KBM-7 (cell line): ENCODE results near the gene CDH19.

Experiments used
- DNase-seq: peaks from one replicate; pipeline ENCODE4 v3.0.0-alpha.2; 2015
- in situ Hi-C: fragments of 300-500 bp; cut with MboI; formaldehyde crosslinking; loops from 2 replicates; pipeline ENCODE4 v1.14.3; 2020; ENCODE audit warnings: low sequenced_read_pairs, low pct_unique_long_range_greater_than_20kb, mixed read lengths

The CDH19 gene, protein sequence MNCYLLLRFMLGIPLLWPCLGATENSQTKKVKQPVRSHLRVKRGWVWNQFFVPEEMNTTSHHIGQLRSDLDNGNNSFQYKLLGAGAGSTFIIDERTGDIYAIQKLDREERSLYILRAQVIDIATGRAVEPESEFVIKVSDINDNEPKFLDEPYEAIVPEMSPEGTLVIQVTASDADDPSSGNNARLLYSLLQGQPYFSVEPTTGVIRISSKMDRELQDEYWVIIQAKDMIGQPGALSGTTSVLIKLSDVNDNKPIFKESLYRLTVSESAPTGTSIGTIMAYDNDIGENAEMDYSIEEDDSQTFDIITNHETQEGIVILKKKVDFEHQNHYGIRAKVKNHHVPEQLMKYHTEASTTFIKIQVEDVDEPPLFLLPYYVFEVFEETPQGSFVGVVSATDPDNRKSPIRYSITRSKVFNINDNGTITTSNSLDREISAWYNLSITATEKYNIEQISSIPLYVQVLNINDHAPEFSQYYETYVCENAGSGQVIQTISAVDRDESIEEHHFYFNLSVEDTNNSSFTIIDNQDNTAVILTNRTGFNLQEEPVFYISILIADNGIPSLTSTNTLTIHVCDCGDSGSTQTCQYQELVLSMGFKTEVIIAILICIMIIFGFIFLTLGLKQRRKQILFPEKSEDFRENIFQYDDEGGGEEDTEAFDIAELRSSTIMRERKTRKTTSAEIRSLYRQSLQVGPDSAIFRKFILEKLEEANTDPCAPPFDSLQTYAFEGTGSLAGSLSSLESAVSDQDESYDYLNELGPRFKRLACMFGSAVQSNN

DNA sequence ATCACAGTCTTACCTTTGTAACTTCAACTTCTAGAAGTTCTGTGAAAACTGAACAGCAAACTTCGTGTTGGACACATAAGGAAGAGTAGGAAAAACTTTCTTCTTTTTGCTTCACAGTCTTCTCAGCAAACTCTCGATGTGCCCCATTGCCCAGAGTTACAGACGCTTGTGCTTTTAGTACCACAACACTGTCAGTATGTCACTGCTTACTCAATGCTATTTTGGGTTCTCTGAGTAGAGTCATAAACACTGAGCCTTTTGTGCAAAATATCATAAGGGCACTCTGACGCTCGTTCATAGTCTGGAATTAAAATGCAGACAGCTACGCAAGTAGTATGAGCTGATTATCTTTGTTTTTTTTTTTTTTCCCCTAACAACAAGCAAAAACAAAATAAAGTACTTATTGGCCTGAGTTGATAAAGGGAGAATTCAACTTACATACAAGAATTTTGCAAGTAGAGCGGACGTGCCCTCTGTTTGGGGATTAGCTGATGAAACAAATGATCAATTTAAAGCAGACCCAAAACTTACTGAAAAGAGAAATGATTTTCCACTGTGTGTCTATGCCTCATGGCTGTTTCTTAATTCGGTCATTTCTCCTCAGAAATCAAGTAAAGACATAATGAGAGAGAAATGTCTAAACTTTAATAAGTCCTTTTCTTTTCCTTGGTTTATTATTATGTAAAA lies at the start of gene CDH19:
Gene CDH19 (minus strand): TSS at position 150 of the 687 bp plus-strand sequence. CDS start 31,886 bp downstream, outside the sequence.
- no peak for DNase-seq

DNA sequence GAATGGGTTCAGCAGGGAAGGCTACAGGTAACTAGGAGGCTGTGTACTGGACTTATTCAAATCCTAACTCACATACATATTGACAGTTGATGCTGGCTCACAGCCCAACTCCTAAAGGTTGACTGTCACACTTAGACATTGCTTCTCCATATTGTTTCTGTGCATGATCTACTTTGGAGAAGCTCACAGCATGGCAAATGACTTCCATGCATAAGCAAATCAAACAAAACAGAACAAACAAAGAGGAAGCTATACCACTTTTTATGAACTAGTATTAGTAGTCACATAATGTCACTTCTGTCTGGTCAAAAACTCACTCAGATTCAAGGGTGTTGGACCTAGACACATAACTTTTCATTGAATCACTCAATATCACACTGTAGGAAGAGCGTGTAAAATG lies 43.8 kb upstream of the CDH19 start:
- no peak for DNase-seq
- in situ Hi-C loops, result no loop called here

More for the DNA sequence above, at the start of gene CDH19:
- in situ Hi-C loops, result no loop called here

DNA sequence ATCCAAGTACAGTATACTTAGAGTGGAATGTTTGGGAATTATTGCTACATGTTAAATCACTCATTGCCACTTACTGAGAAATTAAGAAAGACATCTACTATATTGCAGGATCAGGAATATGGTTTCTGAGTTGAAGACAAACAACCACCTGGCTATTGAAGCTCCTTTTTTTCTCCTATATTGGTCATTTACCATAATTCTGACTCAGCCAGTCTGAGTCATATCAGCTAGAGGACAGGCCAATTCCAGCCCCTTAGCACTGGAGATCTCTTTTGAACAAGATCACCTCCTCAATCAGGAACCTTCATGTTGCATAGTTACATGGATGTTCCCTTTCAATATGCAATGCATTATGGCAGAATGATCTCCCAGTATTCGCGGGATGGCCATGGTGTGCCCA lies 42.7 kb upstream of the CDH19 start:
- DNase-seq, result no peak

DNA sequence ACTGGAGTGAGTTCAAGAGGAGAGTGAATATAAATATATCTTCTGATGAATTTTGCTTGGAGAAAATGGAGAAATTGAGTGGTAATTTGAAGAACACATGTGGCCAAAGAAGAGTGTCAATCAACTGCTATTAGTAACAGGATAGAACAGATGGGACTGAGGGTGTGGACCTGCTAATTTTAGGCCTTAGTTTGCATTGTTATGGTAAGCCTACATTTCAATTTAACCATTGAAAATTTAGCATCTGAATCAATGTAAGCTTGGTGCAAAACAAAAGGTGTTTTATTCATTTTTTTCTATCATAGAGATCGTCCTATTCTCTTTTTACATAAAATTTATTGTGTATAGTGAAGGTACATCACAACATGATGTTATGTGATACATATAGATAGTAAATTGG lies 42.1 kb upstream of the CDH19 start:
- in situ Hi-C loops, result no loop called here
- DNase-seq, result no peak

More for the DNA sequence above, 42.7 kb upstream of the CDH19 start:
- in situ Hi-C loops, result no loop called here

DNA sequence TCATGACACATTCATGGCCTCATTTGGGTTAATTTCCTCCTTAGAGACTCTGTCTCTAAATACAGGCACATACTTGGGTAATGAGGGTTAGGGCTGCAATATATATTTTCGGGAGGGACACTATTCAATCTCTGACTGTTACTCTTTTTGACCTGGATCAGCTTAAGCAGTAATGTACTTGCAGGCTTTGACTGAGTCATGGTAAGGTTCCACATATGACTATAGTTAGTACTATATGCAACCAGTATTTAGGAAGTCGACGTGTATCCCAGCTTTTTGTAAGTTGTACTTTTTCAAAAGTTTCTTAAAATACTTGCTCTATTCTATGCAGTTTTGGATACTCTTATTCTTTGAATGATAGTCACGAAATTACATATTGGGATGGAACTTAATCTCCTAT lies 37.2 kb upstream of the CDH19 start:
- in situ Hi-C loops, result no loop called here
- DNase-seq, result no peak

DNA sequence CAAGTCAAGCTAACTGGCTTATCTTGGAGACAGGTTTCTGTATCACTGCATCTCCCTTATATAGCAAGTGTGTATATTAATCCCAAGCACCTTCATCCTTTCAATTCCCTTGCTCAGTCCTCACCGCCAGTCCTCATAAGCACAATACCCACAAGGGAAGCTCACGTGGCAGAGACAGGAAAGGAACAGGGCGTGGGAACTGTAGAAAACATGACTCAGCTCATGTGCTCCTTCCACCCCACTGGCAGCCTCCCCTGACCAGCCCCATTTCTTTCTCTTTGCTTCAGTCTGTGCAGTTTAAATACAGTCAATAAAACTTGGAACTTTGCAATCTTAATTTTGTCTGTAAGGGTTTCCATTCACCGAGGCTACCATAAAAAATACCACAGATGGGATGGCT lies 36.5 kb upstream of the CDH19 start:
- DNase-seq, result no peak
- in situ Hi-C loops, result no loop called here

DNA sequence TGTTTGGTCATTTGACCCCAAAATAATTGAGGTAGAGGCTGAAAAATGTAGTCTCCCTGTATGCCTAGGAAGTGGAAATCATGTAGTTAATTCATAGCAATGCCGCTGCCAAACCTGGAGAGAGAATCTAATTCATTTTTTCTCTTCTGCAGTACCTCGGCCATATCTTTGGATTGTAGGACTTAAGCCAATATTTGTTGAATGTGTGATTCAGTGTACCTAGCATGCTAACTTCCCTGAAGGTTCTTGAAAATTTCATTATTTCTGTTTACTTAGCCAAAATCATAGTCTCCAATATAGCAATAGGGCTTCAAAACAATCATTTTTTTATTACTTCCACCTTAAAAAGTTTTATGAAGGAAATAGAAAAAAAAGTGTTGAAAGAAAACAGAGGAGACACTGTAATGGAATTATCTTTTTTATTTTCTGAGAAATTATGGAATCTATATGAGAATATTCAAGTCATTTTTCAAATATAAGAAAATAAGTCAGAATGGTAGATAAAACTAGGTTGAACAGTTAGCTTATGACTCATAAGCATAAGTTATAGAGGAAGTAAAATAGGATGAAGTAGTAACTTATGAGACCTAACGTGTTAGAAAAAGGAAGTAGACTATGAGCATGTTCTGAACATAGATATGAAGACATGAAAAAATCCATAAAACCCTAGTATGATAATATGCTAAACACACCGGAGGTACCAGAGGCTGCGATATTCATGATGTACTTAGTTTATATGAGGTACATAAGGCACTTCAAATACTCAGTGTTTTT lies 35.2 kb upstream of the CDH19 start:
- DNase-seq, result no peak
- in situ Hi-C loops, result no loop called here

DNA sequence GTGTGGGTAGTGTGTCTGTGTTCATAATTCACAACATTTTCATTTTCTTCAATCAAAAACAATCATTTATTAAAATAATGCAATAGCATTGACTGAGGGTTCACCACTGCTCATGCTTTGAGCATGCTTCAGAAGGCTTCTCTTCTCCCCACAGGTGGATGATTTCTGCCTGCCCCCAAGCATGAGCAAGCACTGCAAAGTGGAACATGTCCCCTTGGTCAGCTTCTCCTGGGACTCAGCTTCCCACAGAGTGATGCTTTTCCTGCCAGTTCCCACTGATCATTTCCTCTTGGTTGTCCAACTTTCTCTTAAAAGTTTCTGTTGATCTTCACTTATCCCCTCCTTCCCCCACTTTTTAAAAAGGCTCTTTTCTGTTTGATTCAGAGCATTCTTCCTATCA lies 31.5 kb upstream of the CDH19 start:
- DNase-seq, result no peak
- in situ Hi-C loops, result no loop called here

DNA sequence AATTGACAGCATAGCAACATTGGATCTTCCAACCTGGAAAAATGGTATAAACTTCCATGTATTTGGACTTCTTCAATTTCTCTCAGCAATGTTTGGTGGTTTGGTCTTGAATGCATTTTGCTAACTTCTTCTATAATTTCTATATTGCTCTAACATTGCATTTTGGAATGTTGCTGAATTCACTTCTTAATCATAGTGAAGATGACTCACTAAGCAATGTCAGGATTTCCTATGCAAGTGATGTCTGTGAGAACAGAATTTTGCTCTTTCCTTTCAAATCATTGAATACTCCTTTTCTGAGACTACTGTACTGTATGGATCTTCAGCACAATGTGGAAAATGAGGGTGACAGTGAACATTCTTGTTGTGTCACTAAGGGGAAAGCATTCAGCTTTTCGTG lies 28.9 kb upstream of the CDH19 start:
- in situ Hi-C loops, result no loop called here
- no peak for DNase-seq

DNA sequence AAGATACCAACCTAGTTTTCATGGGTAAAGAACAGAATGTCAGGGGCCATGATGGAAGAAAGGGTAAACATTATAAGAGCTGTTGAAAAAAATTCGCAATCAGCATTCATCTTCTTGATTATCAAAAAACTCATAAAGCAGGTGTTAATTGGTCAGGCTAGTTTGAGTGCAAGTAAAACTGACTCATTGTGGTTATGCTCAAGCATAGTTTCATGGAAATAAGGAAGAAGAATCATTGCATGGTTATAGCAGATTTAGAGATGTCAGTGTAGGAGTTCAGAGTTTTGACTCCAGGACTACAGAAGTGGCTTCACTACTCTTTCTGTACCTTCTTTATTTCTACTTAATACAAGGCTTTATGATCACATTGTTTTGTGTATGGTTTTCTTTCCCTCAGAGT lies 26.9 kb upstream of the CDH19 start:
- no peak for DNase-seq
- in situ Hi-C loops, result no loop called here

DNA sequence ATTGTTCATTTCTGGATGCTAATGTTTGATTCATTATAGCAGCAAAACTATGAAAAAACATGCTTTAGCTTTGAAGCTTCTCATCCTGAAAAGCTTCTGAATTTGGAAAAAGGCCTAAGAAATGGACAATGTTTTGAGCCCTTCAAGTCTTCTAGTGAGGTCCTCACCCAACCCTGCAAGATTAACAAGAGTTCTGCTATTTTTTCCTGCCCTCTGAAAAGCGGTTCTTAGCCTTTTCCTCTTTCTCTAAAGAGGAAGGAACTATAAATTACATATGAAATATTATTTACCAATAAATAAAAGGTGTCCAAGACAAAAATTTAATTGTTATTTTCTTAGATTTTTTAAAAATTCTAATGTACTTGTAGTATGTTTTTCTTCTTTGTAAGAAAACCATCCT lies 19.9 kb upstream of the CDH19 start:
- in situ Hi-C loops, result no loop called here
- no peak for DNase-seq

DNA sequence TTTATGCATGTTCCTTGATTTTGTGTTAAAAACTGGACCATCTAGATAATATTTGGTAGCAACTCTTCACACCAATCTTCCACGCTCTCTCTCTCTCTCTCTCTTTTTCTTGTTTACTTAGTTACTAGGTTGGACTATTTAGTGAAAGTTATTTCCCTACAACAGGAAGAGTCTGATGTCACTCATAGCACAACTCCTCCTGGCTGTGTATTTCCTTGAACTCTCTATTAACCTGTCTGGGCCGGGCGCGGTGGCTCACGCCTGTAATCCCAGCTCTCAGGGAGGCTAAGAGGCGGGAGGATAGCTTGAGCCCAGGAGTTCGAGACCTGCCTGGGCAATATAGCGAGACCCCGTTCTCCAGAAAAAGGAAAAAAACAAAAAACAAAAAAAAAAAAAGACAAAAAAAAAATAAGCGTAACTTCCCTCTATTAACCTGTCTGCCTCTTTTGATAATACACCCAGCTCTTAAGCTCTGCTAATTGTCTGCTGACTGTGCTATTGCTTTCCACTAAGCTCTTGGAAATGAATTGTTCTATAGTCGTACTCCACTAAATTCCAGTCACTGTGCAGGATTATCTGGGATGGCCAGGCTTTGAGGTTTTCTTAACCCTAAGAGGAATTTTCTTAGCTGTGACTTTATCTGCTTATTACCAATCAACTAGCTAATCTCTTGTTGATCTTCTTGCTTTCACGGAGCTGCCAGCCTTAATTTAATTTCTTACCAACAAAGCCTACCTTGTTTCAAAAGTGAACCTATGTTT lies 18.1 kb upstream of the CDH19 start:
- in situ Hi-C loops, result no loop called here
- no peak for DNase-seq

DNA sequence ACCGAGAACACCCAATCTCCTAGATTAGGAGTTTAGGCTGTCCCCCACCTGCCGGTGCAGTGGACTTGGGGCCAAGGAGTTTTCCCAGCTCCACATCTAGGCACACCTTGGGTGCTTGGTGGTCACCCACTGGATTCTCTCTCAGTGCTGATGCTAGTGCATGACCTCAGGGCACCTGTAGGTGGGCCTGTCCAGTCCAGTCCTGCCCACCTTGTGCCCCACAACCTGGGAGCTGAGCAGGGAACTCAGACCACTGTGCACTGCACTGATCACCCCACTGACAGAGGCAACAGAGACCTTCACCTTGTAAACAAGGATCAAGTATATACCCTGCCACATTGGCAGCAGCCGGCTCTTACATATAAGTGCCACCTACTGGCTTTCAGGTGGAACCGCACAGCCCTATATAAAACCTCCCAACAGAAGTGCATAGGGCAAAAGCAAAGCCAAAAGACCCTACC lies 12.7 kb upstream of the CDH19 start:
- DNase-seq, result peak; percentile 12
- in situ Hi-C loops, result no loop called here

DNA sequence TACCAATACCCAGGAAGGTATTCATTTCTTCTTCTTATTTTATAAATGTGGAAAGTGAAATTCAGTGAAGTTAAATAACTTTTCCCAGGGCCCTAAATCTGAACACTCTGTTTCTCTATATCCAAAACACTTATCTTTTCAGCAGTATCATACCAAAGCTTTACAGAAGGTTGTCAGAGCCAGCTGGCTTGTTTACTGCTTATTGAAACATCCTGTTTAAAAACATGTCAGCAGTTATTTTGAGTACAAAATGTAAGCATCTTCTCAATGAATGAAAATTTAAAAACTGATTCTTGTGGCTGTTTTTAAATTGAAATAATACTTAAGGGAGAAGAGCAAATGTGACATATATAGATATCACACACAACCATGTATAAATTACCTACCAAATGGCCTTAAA lies 11.3 kb upstream of the CDH19 start:
- DNase-seq, result no peak
- in situ Hi-C loops, result no loop called here

DNA sequence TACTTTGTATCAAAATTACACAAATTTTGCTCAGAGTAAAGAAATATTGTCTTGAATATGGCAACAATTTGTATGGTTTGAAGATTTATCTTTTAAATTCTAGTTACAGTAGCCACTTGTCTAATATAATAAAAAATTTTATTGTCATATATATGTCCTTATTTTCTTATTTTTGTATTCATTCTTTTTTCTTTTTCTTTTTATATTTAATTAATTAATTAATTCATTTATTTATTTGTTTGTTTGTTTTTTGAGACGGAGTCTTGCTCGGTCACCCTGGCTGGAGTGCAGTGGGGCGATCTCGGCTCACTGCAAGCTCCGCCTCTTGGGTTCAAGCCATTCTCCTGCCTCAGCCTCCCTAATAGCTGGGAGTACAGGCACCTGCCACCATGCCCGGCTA lies 3.7 kb upstream of the CDH19 start:
- in situ Hi-C loops, result no loop called here
- no peak for DNase-seq

DNA sequence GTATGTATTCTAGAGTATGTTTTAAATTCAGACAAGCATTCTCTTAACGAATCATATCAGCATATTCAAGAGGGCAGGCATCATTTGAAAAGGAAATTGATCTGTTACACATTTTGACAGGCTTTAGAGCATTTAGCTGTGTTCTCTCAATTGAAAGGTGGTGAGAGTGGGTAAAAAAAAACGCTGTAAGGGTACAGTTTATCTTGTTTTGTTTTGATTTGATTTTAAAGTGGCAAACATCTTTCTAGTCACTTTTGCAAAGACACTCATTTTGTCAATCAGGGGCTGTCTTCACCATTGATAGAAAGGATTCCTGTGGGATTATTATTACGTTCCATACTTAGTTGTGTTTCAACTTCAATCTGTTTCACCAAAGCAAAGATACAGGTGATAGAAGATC lies 2.2 kb downstream of the CDH19 start:
- in situ Hi-C loops, result no loop called here
- no peak for DNase-seq

DNA sequence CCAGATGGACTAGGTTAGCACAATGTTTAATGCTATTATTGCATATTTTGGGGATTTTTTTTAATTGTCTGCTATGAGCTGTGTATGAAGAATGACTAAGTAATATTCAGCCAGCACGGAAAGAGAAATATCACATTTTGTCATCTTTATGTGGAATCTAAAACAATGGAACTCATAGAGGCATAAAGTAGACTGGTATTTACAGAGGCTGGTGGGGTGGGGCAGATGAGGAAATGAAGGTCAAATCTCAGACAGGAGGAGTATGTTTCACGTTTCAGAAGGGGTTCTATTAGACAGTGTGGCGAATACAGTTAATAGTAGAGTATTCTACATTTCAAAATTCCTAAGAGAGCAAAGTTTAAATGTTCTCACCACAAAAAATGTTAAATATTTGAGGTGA lies 4.7 kb downstream of the CDH19 start:
- in situ Hi-C loops, result no loop called here
- DNase-seq, result no peak

DNA sequence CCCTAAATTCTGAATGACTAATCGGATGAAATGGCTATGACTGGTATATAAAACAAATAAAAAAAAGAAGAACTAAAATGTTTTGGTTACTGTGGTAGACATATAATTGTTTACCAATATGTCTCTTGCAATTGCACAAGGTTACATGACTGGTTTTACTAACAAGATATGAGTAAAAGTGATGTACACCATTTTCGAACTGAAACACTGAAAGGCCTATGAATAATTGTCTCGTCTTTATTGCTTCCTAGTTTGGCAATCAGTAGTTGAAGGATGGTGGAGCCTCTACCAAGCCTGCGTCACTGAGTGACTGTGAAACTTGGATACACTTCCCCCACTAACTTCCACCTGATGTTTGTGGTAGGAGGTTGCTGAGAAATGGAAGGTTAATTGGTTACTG lies 16.5 kb downstream of the CDH19 start:
- DNase-seq, result no peak
- in situ Hi-C loops, result no loop called here

DNA sequence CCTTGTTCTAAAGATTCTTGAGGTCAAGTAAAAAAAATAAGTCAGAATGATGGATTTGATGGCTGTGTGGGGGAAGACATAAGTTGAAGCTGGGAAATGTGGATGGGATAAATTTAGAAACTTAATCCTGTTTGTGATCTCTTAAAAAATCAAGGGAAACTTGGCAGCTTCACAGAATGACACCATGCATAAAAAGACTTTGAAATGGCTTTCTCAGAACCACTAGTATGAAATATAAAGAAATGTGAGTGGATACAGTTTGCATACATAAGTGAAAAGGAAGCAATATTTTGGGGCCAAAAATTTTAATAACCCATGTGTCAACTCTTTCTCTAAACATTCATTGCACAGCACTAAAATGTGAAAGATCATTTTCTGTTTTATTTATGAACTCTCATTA lies 21.7 kb downstream of the CDH19 start:
- in situ Hi-C loops, result no loop called here
- no peak for DNase-seq
